PC-9 (cell line): ENCODE data around the gene BBX.

Experiments used
- CTCF ChIP-seq: fragments of 200-600 bp; sonication (generic); conservative IDR thresholded peaks from 2 replicates; pipeline ENCODE4 v1.6.1; 2017; ENCODE audit warnings: mixed run types, antibody characterized with exemption, mild to moderate bottlenecking, moderate library complexity
- EZH2 ChIP-seq: fragments of 200-600 bp; sonication (generic); IDR thresholded peaks from 2 replicates; pipeline ENCODE4 v1.8.0; 2017; ENCODE audit warnings: antibody characterized with exemption, low read depth

GRCh38 chr3:107806536-107806935 is 283.8 kb downstream of the BBX start:
- TF ChIP-seq CTCF (no peak), EZH2 (no peak)
